Activated T-helper 1 cell treated with Interleukin-2 at 50 U/mL for 16 hours (primary cell): ENCODE data around the gene STARD10.

Experiments used
- DNase-seq: peaks from one replicate; pipeline ENCODE4 v3.0.0-alpha.2; 2020; ENCODE audit warnings: low read depth

The STARD10 gene

DNA sequence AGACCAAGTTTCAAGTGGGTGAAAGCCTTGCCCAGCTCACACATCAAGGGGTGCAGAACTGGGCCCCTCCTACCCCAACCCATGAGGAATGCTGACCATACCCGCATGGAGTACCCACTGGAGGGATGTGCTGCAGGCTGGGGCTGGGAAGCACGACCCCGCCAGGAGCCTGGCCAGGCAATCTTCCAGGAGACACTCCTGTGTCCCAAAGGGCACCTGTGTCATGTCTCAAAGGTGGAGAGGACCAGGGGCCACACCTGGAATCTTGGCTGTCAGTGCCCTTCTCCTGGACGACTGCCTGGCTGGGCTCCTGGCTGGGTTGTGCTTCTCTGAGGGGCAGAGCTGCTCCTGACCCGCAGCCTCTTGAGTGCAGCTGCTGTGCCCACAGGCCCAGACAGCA lies 48.3 kb downstream of the STARD10 start:
- DNase-seq = no peak

DNA sequence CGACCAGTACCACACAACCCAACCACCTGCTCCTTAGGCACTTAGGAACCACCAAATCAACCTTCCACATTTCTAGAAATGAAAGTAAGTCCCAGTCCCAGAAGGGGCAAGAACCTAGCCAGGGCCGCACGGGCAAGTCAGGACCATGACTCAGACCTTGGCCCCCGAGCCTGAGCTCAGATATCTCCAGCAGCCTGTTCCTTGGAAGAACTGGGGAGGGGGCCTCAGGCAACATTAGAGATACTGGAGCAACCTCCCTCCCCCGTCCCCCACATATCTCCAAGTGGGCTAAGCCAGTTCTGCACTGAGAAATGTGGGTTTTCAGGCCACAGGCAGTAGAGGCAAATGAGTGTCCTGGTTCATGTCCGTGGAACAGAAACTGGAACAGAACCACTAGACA lies 49.4 kb downstream of the STARD10 start:
- no peak for DNase-seq

DNA sequence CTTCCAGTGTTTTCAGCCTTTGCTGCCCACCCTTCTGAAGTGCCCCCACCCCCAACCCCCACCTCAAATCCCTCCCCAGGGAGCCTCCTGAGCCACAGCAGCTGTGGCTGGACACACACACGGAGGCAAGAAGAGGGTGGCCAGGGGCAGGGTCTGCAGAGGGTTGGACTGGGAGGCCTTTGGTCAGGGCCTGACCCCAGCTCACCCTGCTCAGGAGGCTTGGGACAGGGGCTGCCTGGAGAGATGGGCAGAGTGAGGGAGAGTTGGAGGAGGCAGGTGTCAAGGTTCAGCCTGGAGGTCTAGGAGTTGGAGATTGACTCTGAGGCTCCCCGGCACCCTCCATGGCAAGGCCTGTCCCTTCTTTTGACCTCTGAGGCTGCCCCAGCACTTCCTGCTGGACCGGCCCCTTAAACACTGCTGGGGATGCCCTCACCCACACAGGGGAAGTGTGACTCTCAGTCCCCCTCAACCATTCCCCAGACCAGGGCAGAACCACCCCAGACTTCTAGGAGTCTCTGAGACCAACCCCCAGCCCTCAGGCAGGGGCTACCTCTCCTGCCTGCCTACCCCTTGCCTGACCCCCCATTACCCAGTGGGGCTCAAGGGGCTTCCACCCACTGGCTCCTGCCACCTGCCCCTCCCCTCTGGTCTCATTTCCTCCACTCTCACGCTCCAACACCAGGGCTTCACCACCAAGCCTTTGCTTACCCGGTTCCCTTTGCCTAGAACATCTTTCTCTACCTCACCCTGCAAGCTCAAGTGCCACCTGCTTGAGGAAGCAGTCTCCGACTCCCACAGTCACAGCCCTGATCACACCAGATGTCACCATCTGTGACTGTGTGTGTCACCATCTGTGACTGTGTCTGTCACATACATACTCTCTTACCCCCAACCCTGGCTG lies 50.3 kb downstream of the STARD10 start:
- DNase-seq = no peak

DNA sequence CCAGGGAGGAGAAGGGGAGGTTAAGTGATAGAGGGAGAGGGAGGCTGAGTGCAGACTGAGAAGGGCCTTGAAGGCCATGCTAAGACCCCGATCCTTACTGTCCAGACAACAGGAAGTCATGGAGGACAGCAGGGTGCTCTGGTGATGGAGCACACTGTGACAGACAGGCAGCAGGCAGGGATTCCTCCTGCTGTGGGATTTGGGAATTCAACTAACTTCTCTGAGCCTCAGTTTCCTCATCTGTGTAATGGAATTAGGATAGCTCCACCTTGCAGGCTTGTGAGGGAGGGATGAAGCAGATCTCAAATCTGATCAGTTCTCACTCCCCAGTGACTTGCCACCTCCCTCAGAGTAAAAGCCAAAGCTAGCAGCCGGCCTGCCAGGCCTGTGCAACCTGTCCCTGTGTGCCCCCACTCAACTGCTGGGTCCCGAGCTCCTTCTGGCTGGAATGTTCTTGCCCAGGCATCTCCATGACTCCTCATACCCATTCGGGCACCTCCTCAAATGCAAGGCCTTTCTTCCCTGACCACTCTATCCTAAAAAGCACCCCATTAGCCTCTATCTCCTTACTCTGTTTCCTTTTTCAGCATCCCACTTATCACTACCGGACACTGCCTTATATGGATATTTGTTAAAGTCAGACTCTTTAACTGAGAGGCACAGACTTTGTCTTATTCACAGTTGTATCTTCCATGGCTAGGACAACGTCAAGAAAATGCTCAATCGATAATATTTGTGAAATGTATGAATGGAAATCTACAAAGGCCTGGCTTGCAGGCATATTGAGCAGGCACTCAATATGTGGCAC lies 51.1 kb downstream of the STARD10 start:
- no peak for DNase-seq

DNA sequence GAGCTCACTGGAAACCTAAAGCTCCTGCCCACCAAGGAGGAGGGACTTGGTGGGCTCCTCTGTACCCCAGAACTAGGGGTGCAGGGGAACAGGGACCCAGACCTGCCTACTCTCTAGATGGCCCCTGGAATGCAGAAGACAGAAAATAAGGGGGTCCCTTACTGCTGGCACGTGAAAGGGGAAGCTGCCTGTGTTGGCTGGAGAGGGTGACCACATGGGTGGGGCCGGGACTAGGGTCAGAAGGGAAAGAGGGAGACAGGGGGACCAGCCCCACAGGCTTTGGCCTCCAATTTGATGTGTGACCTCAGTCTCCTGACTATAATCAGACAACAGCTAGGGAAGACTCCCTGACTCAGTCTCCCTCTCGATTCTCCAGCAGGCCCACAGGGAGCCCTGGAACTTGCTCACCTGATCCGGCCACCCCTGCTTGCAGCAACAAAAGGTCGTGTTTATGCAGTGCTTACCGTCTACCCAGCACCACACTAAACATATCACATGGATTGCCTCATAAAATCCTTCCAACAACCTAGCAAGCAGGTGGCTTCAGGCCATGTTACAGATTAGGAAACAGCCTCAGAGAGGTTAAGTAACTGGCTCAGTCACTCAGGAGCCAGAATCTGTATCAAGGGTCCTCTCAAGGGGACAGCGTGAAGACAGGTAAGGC lies 51.9 kb downstream of the STARD10 start:
- DNase-seq = no peak

DNA sequence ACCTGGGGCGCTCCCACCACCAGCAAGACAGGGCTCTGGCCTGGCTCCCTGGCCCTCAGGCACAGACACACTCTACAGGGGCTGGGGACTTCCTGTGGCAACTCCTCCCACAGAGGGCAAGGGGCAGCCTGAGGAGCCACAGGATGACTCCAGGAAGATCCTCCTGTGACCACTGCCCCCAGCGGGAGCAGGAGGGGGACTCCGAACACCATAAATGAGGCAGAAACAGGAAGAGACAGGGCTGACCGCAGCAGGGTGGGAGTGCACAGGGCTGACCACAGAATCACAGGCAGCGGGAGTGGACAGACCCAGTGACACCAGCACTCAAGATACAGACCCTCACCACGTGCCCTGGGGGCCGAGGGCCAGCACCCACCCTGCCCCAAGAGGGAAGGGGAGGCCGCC lies 52.4 kb downstream of the STARD10 start:
- DNase-seq = no peak

DNA sequence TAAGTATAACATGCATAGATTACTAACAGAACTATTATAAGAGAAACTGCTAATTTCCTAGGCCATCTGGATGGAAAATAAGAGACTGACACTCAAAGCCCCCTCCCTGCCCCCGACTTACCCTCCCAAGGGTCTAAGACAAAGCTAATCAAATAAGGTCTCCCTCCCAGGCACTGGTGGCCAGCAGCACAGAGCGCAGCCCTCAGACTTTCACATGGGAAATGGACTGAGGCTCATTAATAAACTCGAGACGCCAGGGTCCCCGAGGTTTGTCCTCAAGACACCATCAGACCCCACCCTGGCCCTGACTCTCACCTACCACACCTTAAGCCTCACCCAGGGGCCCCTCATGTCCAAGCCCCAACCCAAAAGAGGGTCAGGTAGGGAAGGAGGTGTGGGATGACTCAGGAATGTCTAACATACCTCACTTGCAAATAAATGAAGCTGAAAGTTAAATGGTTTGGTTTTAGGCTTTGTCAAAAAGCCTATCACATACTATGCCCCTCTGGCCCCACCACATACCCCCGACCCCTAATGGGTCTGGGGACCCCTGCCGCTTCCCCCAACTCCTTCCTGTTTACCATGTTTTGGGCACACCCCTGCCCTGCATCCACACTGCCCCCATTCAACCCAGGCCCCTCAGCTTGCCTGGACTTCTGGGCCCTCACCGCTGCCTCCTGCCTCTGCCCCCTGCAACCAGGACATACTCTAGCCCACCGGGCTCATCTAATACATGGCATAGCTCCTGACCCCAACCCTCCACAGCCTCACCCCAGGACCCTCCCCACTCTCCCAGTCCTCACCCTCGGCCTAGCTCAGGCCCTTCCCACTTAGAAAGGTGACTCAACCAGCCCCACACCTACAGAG lies 53.1 kb downstream of the STARD10 start:
- no peak for DNase-seq

DNA sequence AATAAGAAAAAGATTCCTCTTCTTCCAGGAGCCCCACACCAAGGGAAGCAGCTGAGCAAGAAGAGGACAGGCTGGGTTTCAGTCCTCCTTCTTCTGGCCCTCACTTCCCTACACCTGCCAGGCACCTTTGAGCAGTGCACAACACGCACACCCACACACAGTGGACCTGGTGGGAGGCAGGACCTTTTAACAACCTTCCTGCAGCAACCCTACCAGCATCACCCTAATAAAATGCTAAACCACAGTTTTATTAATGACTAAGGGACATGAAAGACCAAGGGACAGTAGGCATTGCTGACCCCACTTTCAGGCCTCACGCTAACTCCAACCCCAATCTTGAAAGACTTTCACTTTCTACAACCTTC lies 53.8 kb downstream of the STARD10 start:
- no peak for DNase-seq

DNA sequence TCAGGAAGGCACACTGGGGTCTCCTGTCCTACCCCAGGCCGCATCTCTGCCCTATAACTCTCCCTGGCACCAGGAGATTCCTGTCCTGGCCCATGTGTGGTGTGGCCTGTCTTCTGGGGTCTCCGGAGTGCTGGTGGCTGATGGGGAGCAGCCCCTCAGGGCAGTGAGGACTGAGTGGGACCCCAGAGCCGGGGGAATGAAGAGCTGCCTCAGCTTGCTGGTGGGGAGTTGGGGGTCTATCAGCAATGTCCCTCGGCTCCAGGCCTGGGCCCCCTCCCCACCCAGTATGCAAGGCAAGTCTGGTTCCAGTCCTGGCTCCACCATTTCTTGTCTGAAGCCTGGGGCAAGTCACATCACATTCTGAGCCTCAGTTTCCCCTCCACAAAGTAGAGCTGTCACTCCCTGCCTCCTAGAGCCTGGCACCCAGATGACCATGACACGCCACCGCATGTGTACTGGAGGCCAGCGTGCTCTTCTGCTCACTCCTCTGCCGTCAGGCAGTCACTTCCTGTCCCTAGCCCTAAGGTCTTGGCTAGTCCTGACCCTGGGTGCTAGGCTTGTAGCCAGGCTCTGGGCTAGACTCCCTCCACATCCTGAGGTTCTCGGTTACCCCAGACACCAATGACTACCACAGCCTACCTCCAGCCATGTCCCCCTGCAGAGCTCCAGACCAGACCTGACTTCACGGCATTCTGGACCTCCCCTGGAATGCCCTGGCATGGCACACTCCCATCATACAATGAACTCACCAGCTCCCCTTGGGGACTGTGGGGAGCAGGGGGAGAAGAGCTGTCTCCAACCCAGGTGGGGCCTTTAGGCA lies 54.4 kb downstream of the STARD10 start:
- no peak for DNase-seq

DNA sequence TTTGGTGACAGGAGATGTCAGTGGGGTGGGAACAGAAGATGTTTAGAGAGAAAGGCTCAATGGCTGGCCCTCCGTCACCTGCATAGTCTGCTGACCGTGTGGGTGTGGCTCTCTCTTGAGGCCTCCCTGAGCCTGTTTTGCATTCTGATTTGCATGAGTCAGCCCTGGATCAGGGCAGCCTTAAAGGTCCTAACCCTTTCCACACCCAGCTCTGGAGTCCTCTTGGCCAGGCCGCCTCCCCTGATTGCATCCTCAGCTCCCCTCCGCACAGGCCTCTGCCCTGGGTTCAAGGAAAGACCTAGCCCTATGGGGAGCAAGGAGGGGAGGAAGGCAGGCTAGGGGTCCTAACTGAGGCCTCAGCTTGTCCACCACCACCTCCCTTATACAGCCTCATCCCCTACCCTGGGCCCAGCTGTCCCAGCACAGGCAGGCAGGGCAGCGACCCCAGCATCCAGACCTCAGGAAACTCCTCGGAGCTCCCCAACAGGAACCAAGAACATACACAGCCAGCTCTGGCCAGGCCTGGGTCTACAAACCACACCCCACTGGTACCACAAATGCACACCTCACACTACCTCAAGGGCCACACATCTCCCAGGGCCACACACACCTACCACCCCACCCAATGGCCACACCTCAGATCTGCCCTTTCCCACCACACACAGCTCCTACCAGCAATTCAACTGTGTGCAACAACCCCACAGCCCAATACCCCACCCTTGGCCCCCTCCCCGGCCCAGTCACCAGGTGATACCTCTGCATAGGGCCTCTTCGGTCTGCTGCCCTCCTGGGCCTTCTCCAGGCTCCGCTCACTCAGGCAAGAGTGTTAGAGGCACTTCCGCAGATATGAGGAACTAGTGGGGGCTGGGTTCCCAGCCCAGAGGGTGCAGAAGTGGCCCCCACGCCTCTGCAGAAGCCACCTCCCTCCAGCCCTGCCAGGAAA lies 55.4 kb downstream of the STARD10 start:
- DNase-seq = no peak

DNA sequence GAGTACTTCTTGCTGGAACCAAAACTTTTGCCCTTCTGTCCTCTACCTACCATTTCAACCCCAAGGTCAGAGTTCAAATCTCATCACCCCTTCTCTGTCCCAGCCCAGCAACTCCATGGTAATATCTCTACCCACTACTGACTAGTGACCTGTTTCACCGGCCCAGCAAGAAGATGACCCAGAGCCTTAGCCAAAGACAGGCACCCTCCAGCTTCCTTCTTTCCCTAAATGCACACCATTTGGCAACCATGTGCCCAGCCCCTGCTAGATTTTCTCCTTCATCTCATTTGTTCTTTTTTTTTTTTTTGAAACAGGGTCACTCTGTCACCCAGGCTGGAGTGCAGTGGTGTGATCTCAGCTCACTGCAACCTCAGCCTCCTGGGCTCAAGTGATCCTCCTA lies 56.5 kb downstream of the STARD10 start:
- DNase-seq = no peak

DNA sequence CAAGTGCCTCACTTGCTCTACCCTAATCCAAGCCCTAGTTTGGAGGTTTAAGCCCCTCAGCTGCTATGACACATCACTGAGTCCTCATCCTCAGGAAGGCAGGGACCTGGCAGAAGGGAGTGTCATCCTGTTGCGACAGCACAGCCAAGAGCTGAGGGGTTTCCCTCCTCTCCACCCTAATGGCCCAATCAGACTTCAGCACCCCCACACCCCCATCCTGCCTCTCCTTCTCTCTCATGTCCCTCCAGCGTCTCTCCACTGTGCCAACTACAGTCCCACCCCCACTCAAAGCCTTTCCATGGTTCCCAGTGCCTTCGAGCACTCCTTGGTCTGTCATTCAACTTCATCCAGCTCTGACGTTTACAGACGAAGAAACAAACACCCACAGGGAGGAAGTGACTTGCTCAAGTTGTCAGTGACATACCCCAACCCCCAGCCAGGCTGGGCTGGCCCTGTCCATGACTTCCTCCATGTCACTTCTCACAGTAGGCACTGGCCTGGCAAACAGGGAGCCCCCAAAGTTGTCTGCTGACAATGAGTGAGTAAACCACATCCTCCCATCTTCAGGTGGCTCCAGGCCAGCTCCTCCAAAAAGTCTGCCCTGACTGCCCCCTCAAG lies 57.3 kb downstream of the STARD10 start:
- DNase-seq = peak; percentile 36

DNA sequence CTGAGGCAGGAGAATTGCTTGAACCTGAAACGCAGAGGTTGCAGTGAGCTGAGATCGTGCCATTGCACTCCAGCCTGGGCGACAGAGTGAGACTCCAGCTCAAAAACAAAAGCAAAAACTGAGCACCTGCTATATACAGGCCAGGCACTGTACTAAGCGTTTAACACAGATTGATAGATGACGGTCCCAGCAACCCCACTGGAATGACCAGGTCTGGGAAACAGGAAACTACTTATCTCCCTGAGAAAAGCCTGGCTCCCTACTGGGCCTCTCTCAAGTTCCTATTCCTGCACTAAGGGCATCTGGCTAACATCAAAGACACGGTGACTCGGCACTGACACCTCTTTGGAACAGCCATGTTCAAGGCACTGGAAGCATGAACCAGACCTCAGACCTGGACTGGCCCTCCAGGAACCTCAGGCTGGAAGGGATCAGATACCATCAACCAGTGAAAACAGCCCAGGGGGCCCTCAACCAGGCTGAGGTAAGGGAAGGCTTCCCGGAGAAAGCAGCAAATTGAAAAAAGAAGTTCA lies 58.3 kb downstream of the STARD10 start:
- no peak for DNase-seq

DNA sequence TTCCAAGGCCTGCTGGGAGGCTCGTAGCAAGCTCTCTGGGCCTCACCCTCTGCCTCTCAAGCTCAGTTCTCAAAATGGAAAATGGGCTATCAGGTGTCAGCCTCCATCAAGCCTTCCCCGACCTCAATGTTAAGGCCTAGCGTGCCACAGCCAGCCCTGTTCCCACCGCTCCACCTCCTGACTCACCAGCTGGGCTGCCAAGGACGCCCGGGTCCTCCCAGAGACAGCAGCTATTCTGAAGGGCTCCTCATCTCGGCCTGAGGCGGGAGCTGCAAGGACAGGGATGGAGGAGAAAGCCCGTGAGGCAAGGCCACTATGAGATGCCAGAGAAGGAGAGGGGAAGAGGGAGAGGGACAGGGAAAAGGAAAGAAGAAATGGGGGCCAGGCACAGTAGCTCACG lies 61.5 kb downstream of the STARD10 start:
- no peak for DNase-seq

DNA sequence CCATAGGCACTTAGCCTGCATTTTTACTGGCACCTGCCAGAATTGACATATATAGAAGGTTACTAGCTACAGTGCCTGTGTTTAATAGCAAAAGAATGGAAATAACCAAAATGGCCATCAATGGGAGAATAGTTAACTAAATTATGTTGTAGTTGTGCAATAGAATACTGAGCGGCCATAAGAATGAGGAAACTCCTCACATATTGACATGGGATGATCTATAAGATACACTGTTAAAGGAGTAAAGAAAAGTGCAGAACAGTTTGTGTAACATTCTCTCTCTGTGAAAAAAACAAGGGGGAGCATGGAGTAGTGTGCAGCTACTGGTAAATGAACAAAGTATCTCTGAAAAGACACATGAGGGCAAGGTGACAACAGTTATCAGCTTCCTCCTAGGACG lies 63.1 kb downstream of the STARD10 start:
- no peak for DNase-seq

DNA sequence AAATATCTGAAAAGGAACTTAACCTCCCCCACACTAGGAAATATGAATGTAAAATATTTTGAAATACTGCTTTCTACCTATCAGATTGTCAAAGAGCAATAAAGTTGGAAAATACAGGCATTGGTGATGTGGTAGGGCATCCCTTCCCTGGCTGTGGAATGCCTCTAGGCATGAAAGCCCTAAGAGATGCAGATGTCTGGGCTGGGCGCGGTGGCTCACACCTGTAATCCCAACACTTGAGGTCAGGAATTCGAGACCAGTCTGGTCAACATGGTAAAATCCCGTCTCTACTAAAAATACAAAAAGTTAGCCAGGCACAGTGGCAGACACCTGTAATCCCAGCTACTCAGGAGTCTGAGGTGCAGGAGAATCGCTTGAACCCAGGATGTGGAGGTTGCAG lies 63.6 kb downstream of the STARD10 start:
- DNase-seq = no peak

DNA sequence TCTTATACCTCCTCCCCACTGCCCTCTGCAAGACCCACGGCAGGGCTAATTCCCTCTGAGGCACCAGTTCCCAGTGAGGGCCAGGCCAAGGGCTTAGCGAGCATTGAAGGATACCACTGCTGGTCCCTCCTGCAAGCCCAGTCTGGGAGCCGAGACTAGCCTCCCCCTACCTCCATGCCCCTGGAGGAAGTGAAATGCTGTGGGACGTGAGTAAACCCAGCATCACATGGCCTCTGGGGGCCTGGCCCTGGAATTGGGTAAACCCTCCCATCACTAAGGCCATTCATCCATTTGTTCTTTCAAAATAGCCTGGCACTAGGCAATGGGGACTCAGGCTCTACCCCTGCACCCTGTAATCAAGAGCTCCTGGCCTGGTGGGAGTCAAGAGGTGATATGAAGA lies 66.3 kb downstream of the STARD10 start:
- DNase-seq = no peak

DNA sequence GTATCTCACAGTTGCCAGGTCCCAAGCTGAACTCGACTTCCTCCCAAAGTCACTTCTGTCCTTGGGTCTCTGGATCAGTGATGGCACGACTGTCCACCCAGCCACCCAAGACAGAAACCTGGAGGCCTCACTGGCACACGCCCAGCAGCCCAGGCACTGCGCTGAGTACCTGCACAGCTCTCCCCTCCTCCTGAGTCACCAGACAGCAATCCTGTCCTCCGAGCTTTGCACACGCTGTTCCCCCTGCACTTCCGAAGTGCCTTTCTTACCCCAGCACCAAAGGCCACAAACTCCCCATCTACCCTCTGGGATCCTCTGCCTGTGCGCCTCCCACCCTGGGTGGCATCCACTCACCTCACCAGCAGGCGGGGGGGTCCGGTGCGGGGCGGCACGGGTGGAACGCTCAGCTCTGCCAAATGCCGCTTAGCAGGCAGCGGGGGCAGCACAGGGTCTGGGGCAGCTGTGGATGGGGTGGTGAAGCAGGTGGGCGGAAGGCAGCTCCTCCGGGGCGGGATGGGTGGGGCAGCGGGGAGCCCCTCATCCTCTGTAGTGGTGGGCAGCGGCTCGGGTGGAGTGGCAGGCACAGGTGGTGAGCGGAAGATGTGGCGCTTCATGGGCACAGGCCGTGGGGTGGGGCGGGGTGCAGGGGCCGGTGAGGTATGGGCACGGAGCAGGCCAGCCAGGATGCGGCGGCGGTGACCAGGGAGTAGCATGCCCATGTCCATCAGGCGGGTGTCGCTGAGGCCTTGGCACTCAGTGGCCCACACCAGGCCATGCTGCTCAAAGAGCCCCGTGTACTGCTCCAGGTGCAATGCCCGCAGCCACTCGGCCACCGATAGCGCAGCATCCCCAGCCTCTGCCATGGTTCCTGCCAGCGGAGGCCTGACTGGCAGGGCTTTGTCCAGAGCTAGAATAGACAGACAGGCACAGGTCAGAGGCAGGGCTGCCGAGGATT lies 67.3 kb downstream of the STARD10 start:
- no peak for DNase-seq
